Measurements from ENCODE around the gene KCNQ4.

GRCh38 chr1:40861224-40862003, 77.8 kb downstream of the KCNQ4 start:
- TF ChIP-seq CTCF (IDR thresholded peaks at IDR 0.05; ENCODE audit: low read depth, low read length) (no peak), EZH2phosphoT487 (IDR thresholded peaks at IDR 0.05; ENCODE audit: low read depth) (no peak)
